GM19452 (cell line): ENCODE data around the gene KLRC4.
"Not testable (repeated sequence)": the region's sequence is repeated elsewhere in the genome, so short reads cannot be mapped to it uniquely, and the experiment has no call there.

Source experiments
- ATAC-seq: cut with Tn5 transposase; IDR thresholded peaks from one replicate; pipeline ENCODE4 v1.9.1; 2021; ENCODE audit not compliant: unreplicated experiment

The KLRC4 gene, protein sequence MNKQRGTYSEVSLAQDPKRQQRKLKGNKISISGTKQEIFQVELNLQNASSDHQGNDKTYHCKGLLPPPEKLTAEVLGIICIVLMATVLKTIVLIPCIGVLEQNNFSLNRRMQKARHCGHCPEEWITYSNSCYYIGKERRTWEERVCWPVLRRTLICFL

DNA sequence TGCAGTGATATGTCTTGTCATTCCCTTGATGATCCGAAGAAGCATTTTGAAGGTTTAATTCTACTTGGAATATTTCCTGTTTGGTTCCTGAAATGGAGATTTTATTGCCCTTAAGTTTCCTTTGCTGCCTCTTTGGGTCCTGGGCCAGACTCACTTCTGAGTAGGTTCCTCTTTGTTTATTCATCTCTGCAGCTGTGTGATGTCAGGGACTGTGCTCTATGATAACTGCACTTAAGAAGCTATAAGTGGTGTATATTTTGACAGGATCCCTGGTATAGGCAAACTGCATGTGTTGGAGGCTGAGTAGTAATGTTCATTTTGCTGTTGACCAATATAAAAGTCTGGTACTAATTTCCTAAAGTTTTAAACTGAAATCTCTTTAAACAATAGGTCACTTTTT, at the start of gene KLRC4:
TSS of gene KLRC4 (minus strand) at position 366 of the 400 bp plus-strand sequence. CDS start at position 184, 182 bp downstream.
- no peak for ATAC-seq

DNA sequence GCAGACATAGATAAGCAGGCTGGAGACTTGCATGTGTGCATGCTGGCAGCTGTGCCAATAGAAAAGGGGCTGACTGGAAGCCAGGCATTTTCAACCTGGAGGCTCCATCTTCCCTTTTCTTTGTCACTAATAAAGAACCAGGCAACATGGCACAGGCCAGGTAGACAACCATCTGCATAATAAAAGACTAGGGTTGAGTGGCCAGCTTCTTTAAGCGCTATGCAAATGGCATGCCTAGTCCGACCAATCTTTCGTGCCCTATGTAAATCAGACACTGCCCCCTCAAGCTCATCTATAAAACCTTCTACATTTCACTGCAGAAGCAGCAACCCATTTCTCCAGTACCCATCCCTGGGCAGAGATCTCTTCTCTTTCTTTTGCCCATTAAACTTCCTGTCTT, 48.2 kb upstream of the KLRC4 start:
- ATAC-seq, result no peak

DNA sequence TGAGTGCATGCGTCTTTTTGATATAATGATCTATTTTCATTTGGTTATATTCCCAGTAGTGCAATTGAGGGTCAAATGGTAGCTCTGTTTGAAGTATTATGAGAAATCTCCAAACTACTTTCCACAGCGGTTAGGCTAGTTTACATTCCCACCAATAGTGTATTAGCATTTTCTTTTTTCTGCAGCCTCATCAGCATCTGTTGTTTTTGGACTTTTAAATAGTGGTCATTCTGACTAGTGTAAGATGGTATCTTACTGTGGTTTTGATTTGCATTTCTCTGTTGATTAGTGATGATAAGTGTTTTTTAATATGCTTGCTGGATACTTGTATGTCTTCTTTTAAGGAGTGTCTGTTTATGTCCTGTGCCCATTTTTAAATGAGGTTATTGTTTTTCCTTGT, 47.3 kb upstream of the KLRC4 start:
- no peak for ATAC-seq

DNA sequence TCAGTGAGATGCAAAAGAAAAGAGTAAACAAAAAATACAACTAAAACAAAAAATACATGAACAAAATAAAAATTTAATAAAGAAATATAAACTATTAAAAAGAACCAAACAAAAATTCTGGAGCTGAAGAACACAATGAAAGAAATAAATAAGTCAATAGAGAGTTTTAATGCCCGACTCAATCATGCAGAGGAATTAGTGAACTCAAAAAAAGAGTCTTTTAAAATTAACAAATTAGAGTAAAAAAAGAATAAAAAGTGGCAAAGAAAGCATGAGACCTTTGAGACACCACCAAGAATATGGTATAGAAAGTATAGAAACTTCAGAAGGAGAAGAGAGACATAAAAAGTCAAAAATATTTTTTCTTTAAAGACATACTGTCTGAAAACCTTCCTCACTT, 46.2 kb upstream of the KLRC4 start:
- ATAC-seq, result no peak

DNA sequence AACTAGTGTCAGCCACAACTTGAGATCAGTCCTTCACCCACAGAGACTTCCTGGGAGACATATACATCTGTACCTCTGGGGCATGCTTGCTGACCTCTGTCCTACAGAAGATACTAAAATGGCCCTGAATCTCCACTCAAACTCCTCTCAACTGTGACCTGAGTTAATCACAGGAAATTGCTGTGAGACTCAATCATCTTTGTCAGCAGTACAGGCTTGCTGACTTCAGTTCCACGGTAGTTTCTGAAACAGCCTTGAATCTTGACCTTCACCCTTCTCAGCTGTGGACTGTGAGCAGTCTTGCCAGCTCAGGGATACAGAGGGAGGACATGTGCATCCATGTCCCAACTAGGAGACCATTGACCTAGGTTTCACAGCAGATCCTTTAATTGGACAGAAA, 45.0 kb upstream of the KLRC4 start:
- ATAC-seq, result no peak

DNA sequence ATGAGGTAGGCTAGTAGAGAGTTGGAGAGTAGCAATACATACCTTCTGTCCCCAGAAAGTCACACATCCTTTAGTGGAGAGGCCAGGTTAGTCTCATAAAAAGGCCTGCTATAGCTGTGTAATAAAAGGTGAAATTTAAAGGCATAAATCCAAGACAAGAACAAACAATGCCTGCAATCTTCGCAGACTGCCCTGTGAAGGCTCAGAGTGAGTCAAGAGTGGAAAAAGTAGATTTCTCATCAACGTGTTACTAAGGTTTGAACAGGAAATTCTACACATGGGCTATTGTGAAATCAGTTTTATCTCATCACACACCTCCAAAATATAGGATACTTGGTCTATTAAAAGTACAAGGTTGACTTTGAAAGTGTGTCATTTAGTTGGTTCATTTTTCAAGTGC, 43.6 kb upstream of the KLRC4 start, which contains the start of gene KLRC1:
TSS of gene KLRC1 (minus strand) at position 222 of the 400 bp plus-strand sequence. CDS start 2,221 bp downstream, outside the sequence.
- no peak for ATAC-seq

DNA sequence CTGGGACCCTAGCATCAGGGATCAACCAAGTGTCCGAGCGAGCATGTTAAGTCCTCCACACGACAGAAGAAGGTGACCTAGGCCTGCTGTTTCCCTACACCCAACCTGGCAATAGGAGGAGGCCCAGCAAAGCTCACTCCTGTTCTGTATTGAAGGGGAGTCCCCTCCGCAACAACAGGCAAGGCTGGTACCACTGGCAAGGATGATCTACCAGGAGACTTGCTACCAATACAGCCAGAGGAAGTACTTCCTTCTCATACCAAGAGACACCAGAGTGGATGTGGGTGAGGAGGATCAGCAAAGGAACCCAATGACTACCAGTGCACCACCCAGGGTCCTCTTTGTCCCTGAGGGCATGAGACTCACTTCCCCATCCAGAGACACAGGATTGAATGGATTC, 38.7 kb upstream of the KLRC4 start:
- ATAC-seq, result no peak

DNA sequence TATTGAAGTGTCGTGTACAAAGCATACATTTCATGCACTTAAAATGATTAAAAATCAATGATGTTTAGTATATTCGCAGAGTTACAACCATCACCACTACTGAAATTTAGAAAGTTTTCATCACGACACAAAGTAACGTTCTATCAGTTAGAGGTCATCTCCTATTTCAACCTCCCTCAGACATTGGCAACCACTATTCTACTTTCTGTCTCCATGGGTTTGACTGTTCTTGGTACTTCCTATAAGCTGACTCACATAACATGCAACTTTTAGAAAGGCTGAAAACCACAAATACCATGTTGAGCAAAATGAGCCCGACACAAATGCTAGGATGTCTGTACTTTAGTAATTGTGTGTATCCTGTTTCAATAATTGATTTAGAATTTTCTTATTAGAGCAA, 36.5 kb upstream of the KLRC4 start:
- ATAC-seq, result not testable (repeated sequence)

DNA sequence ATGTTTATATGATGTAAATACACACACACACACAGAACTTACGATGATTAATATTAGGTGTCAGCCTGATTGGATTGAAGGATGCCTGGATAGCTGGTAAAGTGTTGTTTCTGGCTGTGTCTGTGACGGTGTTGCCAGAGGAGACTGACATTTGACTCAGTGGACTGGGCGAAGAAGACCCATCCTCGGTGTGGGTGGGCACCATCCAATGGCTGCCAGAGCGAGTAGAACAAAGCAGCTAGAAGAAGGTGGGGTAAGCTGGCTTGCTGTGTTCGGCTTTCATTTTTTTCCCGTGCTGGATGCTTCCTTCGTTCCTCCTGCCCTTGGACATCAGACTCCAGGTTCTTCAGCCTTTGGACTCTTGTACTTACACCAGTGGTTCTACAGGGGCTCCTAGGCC, 31.6 kb upstream of the KLRC4 start:
- not testable (repeated sequence) for ATAC-seq

DNA sequence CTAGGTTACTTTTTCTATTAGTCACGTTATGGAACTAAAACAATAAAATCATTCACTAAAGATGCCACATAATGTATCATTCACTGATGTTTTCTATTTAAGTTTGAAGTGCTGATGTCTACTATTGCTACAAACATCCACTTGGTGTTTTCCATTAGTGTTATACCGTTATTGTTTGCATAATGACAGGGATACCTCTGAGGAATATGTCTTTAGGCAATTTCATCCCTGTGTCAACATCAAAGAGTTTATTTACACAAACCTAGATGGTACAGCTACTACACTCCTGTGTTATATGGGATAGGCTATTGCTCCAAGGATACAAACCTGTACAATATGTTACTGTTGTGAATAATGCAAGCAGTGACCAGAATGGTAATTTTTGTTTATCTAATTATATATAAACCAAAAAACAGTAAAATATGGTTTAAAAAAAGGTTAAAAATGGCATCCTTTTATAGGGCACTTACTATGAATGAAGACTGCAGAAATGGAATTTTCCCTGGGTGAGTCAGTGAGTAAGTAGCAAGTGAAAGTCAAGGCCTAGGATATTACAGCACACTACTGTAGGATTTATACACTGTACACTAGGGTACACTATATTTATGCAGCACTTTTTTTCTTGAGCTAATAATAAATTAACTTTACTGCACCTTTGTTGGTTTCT, 30.2 kb upstream of the KLRC4 start:
- ATAC-seq, result not testable (repeated sequence)

DNA sequence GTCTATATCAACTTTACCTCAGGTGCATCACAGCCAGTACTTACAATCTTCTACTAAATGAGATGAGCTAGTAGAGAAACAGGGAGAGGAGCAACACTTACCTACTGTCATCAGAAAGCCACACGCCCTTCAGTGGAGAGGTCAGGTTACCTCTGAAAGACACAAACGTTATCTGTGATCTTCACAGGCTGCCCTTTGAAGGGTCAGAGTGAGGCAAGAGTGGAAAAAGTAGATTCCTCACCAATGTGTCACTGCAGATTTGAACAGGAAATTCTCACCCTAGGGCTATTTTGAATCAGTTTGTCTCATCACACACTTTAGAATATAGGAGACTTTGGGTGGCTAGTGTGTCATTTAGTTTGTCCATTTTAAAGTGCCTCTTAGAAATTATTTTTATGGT, 28.0 kb upstream of the KLRC4 start:
- ATAC-seq, result not testable (repeated sequence)

DNA sequence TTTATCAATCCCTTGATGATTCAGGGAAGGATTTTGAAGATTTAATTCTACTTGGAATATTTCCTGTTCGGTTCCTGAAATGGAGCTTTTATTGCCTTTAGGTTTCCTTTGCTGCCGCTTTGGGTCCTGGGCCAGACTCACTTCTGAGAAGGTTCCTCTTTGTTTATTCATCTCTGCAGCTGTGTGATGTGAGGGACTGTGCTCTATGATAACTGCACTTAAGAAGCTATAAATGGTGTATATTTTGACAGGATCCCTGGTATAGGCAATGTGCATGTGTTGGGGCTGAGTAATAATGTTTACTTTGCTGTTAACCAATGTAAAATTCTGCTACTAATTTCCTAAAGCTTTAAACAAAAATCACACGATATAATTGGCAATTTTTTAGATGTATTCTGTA, 26.3 kb upstream of the KLRC4 start, which contains the start of gene KLRC2:
TSS of gene KLRC2 (minus strand) at position 195 of the 400 bp plus-strand sequence. CDS start at position 171, 24 bp downstream.
- ATAC-seq, result not testable (repeated sequence)

DNA sequence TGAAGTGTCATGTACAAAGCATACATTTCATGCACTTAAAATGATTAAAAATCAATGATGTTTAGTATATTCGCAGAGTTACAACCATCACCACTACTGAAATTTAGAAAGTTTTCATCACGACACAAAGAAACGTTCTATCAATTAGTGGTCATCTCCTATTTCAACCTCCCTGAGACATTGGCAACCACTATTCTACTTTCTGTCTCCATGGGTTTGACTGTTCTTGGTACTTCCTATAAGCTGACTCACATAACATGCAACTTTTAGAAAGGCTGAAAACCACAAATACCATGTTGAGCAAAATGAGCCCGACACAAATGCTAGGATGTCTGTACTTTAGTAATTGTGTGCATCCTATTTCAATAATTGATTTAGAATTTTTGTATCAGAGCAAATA, 21.1 kb upstream of the KLRC4 start:
- ATAC-seq, result not testable (repeated sequence)

DNA sequence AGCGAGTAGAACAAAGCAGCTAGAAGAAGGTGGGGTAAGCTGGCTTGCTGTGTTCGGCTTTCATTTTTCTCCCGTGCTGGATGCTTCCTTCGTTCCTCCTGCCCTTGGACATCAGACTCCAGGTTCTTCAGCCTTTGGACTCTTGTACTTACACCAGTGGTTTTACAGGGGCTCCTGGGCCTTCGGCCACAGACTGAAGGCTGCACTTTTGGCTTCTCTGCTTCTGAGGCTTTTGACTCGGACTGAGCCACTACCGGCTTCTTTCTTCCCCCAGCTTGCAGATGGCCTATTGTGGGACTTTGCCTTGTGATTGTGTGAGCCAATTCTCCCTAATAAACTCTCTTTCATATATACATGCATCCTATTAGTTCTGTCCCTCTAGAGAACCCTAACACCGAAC, 16.4 kb upstream of the KLRC4 start:
- ATAC-seq, result not testable (repeated sequence)

DNA sequence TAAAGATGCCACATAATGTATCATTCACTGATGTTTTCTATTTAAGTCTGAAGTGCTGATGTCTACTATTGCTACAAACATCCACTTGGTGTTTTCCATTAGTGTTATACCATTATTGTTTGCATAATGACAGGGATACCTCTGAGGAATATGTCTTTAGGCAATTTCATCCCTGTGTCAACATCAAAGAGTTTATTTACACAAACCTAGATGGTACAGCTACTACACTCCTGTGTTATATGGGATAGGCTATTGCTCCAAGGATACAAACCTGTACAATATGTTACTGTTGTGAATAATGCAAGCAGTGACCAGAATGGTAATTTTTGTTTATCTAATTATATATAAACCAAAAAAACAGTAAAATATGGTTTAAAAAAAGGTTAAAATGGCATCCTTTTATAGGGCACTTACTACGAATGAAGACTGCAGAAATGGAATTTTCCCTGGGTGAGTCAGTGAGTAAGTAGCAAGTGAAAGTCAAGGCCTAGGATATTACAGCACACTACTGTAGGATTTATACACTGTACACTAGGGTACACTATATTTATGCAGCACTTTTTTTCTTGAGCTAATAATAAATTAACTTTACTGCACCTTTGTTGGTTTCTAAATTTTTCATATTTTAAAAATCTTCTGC, 14.8 kb upstream of the KLRC4 start:
- ATAC-seq, result not testable (repeated sequence)

DNA sequence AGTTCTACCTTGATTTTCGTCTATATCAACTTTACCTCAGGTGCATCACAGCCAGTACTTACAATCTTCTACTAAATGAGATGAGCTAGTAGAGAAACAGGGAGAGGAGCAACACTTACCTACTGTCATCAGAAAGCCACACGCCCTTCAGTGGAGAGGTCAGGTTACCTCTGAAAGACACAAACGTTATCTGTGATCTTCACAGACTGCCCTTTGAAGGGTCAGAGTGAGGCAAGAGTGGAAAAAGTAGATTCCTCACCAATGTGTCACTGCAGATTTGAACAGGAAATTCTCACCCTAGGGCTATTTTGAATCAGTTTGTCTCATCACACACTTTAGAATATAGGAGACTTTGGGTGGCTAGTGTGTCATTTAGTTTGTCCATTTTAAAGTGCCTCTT, 12.6 kb upstream of the KLRC4 start:
- ATAC-seq, result not testable (repeated sequence)

DNA sequence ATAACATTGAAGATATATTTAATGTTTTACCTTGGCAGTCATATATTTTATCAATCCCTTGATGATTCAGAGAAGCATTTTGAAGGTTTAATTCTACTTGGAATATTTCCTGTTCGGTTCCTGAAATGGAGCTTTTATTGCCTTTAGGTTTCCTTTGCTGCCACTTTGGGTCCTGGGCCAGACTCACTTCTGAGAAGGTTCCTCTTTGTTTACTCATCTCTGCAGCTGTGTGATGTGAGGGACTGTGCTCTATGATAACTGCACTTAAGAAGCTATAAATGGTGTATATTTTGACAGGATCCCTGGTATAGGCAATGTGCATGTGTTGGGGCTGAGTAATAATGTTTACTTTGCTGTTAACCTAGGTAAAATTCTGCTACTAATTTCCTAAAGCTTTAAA, 10.8 kb upstream of the KLRC4 start, which contains the start of gene KLRC3:
TSS of gene KLRC3 (minus strand) at position 262 of the 400 bp plus-strand sequence. CDS start at position 217, 45 bp downstream.
- not testable (repeated sequence) for ATAC-seq

DNA sequence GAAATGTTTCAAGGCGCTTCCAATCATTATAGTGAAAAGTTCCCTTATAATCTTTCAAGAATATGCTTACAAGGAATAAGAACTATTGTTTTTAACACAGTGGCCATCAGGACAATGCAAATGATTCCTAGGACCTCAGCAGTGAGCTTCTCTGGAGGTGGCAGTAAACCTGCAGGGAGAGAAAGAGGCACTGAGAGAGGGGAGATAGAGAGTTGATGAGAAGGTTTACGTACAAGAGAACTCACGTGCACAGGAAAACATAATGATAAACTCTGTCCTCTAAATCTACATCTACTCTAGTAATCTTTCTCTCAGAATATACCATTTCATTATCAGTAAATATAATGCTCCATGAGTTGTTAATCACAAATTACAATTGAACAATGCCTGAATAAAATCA, 715 bp downstream of the KLRC4 start:
- no peak for ATAC-seq

DNA sequence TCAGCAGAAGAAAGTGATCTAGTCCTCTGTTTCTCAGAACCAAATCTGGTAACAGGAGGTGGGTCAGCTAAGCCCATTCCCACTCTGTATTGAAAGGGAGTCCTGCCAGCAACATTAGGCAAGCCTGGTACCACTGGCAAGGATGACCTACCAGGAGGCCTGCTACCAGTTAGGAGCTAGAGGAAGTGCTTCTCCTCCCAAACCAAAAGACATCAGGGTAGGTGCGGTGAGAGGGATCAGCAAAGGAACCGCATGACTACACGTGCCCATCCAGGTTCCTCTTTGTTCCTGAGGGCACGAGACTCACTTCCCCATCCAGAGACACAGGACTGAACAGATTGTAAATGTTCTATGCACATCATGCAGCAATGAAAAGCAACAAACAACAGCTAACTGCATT, 2.8 kb downstream of the KLRC4 start:
- no peak for ATAC-seq

DNA sequence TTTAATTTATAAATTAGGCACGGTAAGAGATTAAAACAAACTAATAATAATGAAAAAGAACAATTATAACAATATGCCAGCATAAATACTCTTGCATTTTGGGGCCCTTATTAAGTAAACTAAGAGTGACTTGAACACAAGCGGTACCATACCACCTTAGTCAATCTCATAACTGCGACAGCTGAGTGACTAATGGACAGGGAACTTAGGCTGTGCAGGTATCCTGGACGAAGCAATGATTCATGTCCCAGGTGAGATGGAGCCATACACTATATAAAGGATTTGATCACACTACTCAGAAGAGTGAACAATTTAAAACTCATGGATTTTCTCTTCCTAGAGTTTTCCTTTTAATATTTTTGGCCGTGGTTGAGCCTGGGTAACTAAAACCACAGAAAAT, 4.3 kb downstream of the KLRC4 start:
- ATAC-seq, result no peak

DNA sequence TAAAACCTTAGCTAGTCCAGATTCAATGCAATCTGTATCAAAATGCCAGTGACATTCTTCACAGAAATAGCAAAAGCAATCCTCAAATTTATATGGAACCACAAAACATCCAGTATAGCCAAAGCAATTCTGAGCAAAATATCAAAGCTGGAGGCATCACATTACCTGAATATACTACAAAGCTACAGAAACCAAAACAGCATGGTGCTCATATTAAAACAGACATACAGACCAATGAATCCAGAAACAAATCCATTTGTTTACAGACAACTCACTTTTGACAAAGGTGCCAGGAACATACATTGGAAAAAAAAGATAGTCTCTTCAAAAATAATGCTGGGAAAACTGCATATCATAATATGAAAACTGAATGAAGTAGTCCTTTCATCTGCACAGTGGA, 4.8 kb downstream of the KLRC4 start:
- ATAC-seq, result no peak

DNA sequence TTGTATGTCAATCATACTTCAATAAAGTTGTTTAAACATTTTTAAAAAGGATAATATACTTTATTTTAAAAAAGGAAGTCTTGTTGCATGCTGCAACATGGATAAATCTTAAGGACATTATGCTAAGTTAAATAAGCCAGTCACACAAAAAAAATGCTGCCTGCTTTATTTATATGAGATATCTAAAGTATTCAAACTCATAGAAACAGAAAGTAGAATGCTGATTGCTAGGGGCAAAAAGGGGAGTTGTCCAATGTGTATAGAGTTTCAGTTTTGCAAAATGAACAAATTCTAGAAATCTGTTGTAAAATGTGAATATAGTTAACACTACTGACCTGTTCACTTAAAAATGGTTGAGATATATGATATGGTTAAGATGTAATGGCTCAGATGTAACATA, 8.7 kb downstream of the KLRC4 start:
- no peak for ATAC-seq
